Heart right ventricle (tissue), 16 donors: ENCODE data around the gene PHACTR3. TPM values are rescaled to one million over a fixed set of nuclear protein-coding genes. Genes with fewer than 3 reads are reported as not detected.

Experiments
- ATAC-seq, 8 donors: fragments of 200-7000 bp; cut with Tn5 transposase; one replicate each; pipeline ENCODE4 v1.9.1; 2020; ENCODE audit warnings: mild to moderate bottlenecking in 8 of 8, moderate library complexity in 8 of 8, moderate number of reproducible peaks in 1 of 8
- DNase-seq, 2 donors: peaks; one replicate each; pipeline ENCODE4 v3.0.0-alpha.2; 2020
- H3K27ac ChIP-seq, 10 donors: fragments of 200-600 bp; sonication (generic) in 2 of 10; one replicate each; pipeline versions ENCODE4 v1.5.0 to v1.8.0; 2020 to 2022; ENCODE audit warnings: mild to moderate bottlenecking in 3 of 10
- H3K27me3 ChIP-seq, 7 donors: fragments of 200-600 bp; one replicate each; pipeline ENCODE4 v1.8.0; 2021 to 2022; ENCODE audit warnings: mild to moderate bottlenecking in 2 of 7
- H3K36me3 ChIP-seq, 9 donors: fragments of 200-600 bp; sonication (generic) in 1 of 9; one replicate each; pipeline versions ENCODE4 v1.5.0 to v1.8.0; 2020 to 2022; ENCODE audit warnings: mild to moderate bottlenecking in 2 of 9
- H3K4me1 ChIP-seq, 9 donors: fragments of 200-600 bp; sonication (generic) in 1 of 9; one replicate each; pipeline versions ENCODE4 v1.5.0 to v1.8.0; 2020 to 2022; ENCODE audit warnings: mild to moderate bottlenecking in 4 of 9
- H3K4me3 ChIP-seq, 10 donors: fragments of 200-600 bp; sonication (generic) in 2 of 10; one replicate each; pipeline versions ENCODE4 v1.5.0 to v1.8.0; 2020 to 2022; ENCODE audit warnings: mild to moderate bottlenecking in 7 of 10, moderate library complexity in 2 of 10
- H3K9me3 ChIP-seq, 11 donors: fragments of 200-600 bp in 10 of 11; sonication (generic) in 2 of 11; one replicate each; pipeline versions ENCODE4 v1.5.0 to v1.8.0; 2013 to 2022; ENCODE audit warnings: mild to moderate bottlenecking in 2 of 11, control low read depth in 1 of 11, moderate library complexity in 1 of 11
- CTCF ChIP-seq, 9 donors: fragments of 200-600 bp; sonication (generic) in 2 of 9; IDR thresholded peaks; one replicate each; pipeline versions ENCODE4 v1.5.0 to v1.8.0; 2021 to 2022; ENCODE audit warnings: antibody characterized with exemption in 9 of 9, mild to moderate bottlenecking in 5 of 9, moderate library complexity in 1 of 9
- WGBS, 2 donors: extraction: QIAGEN DNeasy Blood & Tissue Kit; methylation state at CpG; one replicate each; pipeline ENCODE4 v1.1.7; 2013; ENCODE audit warnings: inconsistent platforms in 1 of 2; 5-methylcytosine and 5-hydroxymethylcytosine counted together
- intact Hi-C, 10 donors: fragments of 100-400 bp; cut with DNase I; formaldehyde crosslinking; loops; one replicate each; pipeline versions ENCODE4 v1.11.1 to v1.14.2; 2022
- polyA plus RNA-seq, 2 donors: library from polyadenylated mRNA; stranded (reverse); fragments of 200-250 nt; gene quantifications; one replicate each; pipeline ENCODE4 v1.2.3, GENCODE V29; 2013
- total RNA-seq, 10 donors: library from RNA; stranded (reverse); fragmentation: NEBNext Ultra II Directional in 3 of 10; extraction: Animal tissue kit (Norgen Biotek cat#: 25700) in 3 of 10; gene quantifications; one replicate each; pipeline versions ENCODE4 v1.2.1 to v1.2.4, GENCODE V29; 2021 to 2023
- donor health status: Arrhythmogenic right ventricular cardiomyopathy.
- donor health status: ischemic (EF 13 %, LVEDD 7.1; RV severe dilation, severe dysfunction).
- donor health status: healthy with polysubstance abuse.
- donor health status: DM: no; HTN: yes; CAD: no.
- donor health status: DM: no; HTN: no; CAD: no.
- donor health status: ischemic (EF 25% LVEDD 6.9; RV normal size, moderate dysfunction).
- donor health status: ischemic (EF 25% LVEDD 5.7; RV mildly dilated, moderate dysfunction).
- donor health status: healthy.
- donor health status: DM: yes; HTN: yes; CAD: no.
- donor health status: Ischemic cardiomyopathy.
- donor health status: ischemic (EF 35%, LVEDD 5.7; RV mildly dilated, moderate dysfunction).
- donor health status: nonischemic (EF 11% LVEDD 7.7; RV severe dilation, severe dysfunction).
- donor health status: DM: yes; HTN: yes; CAD: no.
- donor health status: PGD.
- donor health status: ischemic (EF 29% LVEDD 5.4; RV normal size, mild dysfunction).
- donor health status: nonischemic (EF 23%, LVEDD 6.1; RV moderate dilation, normal function).

Gene PHACTR3
- total and polyA plus RNA-seq, 12 donors, result 0.51 to 24.1 (median 3.7) TPM

- TF ChIP-seq CTCF (IDR thresholded peaks at IDR 0.05), result no peak
- Histone ChIP-seq H3K27ac (peak overlapping the region in 4 of 10 donors; percentile 9 to 73 (median 50)), H3K9me3 (peaks cover 0 to 9% (median 0%) of the 10 kb centered on the region in 11 donors), H3K4me3 (no peak overlapping the region), H3K4me1 (peaks cover 0 to 31% (median 13%) of the 10 kb centered on the region in 9 donors), H3K36me3 (no peaks in the 10 kb centered on the region), H3K27me3 (peaks cover 0 to 16% (median 10%) of the 10 kb centered on the region in 7 donors)
- peak; percentile 64 to 83 (median 78) for ATAC-seq
- intact Hi-C loops, result loop anchor here in 1 of 10 donors (10.0 kb wide), 1 partner anchor 251 kb away; no protein-coding TSS in a partner anchor
- DNase-seq, result peak; percentile 75 to 86
- WGBS, 2 donors, result 65 to 68% methylated on average over 31 of the region's 31 CpGs
These were observed 20.7 kb upstream of the PHACTR3 start for GRCh38 chr20:59583428-59584277.

- H3K4me1 ChIP-seq, result peaks cover 0 to 31% (median 13%) of the 10 kb centered on the region in 9 donors
- ATAC-seq, result no peak
- H3K27ac ChIP-seq, result peak overlapping the region in 1 of 10 donors; percentile 73
- WGBS, 2 donors, result 91 to 92% methylated on average over 15 of the region's 15 CpGs
- peaks cover 0 to 10% (median 3%) of the 10 kb centered on the region in 7 donors for H3K27me3 ChIP-seq
- H3K9me3 ChIP-seq, result peaks cover 0 to 9% (median 0%) of the 10 kb centered on the region in 11 donors
- TF ChIP-seq CTCF (IDR thresholded peaks at IDR 0.05), result no peak
- H3K36me3 ChIP-seq, result no peaks in the 10 kb centered on the region
- intact Hi-C loops, result loop anchor here in 1 of 10 donors (10.0 kb wide), 1 partner anchor 250 kb away; no protein-coding TSS in a partner anchor
- no peak overlapping the region for H3K4me3 ChIP-seq
- no peak for DNase-seq
These were observed 19.9 kb upstream of the PHACTR3 start for GRCh38 chr20:59584278-59584925.

GRCh38 chr20:59585714-59586409 is 18.5 kb upstream of the PHACTR3 start:
- intact Hi-C loops, result loop anchor here in 1 of 10 donors (10.0 kb wide), 1 partner anchor 249 kb away; no protein-coding TSS in a partner anchor
- DNase-seq (no peak), ATAC-seq (peak in 7 of 8 donors; percentile 9 to 72 (median 64))
- 46 to 50% methylated on average over 16 of the region's 16 CpGs for WGBS, 2 donors
- Histone ChIP-seq H3K4me3 (no peak overlapping the region), H3K27ac (peak overlapping the region in 7 of 10 donors; percentile 23 to 67 (median 57)), H3K36me3 (no peaks in the 10 kb centered on the region), H3K9me3 (peaks cover 0 to 9% (median 0%) of the 10 kb centered on the region in 11 donors), H3K4me1 (peaks cover 0 to 31% (median 13%) of the 10 kb centered on the region in 9 donors), H3K27me3 (peaks cover 0 to 4% (median 0%) of the 10 kb centered on the region in 7 donors)
- TF ChIP-seq CTCF (IDR thresholded peaks at IDR 0.05), result peak in 3 of 9 donors; percentile 16 to 39 (median 22)
